Vagina (tissue), 2 donors: ENCODE measurements around the gene LYRM1.

Experiments used
- CTCF ChIP-seq, 3 experiments: fragments of 450-650 bp in 2 of 3; fragments of 200-600 bp in 1 of 3; sonication (generic) in 1 of 3; IDR thresholded peaks; one replicate each; pipeline ENCODE4 v1.5.1; 2017 to 2019; ENCODE audit warnings: antibody characterized with exemption in 3 of 3, mild to moderate bottlenecking in 2 of 3, moderate library complexity in 2 of 3
- POLR2A ChIP-seq, 2 donors: fragments of 450-650 bp; IDR thresholded peaks; one replicate each; pipeline ENCODE4 v1.6.1; 2017; ENCODE audit warnings: antibody characterized with exemption in 2 of 2, mild to moderate bottlenecking in 2 of 2, moderate library complexity in 2 of 2
- POLR2AphosphoS5 ChIP-seq, 2 donors: sonication (generic); formaldehyde crosslinking; IDR thresholded peaks; one replicate each; pipeline ENCODE4 v1.9.0; 2017; ENCODE audit warnings: antibody characterized with exemption in 2 of 2, mild to moderate bottlenecking in 2 of 2, low read depth in 1 of 2; ENCODE audit not compliant: insufficient read depth in 1 of 2

GRCh38 chr16:20873331-20873730, 27.2 kb upstream of the LYRM1 start:
- TF ChIP-seq CTCF (IDR thresholded peaks at IDR 0.05) (no peak), POLR2A (IDR thresholded peaks at IDR 0.05) (no peak), POLR2AphosphoS5 (IDR thresholded peaks at IDR 0.05; ENCODE audit: insufficient read depth in 1 of 2, low read depth in 1 of 2) (no peak)
